Activated CD8-positive, alpha-beta memory T cell treated with anti-CD3 and anti-CD28 coated beads for 24 hours (primary cell): ENCODE data around the gene HOXB1.
"Not testable (repeated sequence)": the region's sequence is repeated elsewhere in the genome, so short reads cannot be mapped to it uniquely, and the experiment has no call there.

Experiments
- DNase-seq: peaks from one replicate; pipeline ENCODE4 v3.0.0-alpha.2; 2020

HOXB1 gene

GRCh38 chr17:48489781-48490180 is 41.0 kb downstream of the HOXB1 start:
- no peak for DNase-seq

DNA sequence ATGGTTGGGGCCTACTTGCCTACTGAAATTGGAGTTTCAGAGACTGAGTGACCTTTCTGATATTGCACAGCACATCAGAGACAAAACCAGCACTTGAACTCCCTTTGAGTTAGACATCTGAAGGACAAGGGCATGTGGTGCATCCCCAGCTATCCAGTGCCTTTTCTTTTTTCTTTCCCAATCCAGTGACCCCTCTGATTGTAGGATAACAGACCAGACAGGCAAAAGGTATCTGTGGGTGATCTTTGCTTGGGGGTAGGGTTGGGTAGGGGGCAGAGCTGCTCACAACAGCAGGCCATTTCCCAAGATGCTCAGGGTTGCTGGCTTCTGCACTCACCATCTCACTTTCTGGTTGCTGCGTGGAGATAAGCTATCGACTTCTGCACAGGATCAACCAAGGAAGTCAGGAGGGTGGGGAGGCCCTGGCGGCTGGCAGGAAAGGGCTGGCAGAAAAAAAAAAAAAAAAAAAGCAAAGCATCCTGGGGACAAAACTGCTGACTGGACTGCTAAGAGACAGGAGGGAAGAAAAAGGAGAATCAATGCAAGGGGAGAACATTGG is 42.2 kb downstream of the HOXB1 start:
- no peak for DNase-seq

GRCh38 chr17:48487221-48487620 is 43.6 kb downstream of the HOXB1 start:
- DNase-seq = no peak

GRCh38 chr17:48486557-48486956 is 44.3 kb downstream of the HOXB1 start:
- no peak for DNase-seq

- no peak for DNase-seq
Measured at GRCh38 chr17:48484850-48485249, 46.0 kb downstream of the HOXB1 start.

GRCh38 chr17:48484256-48484655 is 46.6 kb downstream of the HOXB1 start:
- DNase-seq = no peak

DNA sequence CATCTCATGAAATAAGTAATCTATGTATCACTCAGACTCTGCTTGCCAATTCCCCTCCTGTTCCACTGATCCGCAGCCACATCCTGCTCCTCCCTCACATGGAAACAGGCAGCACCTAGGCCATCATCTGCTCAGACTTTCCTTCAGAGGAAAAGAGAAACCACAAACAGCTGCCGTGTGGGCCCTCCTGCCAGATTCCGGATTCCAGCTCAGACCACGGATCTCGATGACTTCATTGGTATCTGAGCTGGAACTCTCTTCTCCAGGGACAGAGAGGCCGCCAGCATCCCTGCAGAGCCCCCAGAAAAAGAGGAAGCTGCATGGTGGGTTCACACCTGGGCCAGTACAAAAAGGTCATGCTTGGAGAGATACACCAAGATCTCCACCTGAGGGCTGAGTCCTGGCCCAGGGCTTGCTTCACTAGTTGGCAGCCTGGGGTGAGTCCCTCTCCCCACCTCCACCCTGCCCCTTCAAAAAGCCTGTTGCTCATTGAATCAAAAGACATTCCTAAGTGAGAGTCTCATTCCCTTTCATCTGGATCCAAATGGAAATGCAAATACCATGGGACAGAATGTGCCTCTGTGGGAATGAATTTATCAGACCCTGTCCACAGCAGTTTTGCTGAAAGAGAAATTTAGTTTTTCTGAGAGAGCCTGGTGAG is 47.2 kb downstream of the HOXB1 start:
- DNase-seq = no peak

DNA sequence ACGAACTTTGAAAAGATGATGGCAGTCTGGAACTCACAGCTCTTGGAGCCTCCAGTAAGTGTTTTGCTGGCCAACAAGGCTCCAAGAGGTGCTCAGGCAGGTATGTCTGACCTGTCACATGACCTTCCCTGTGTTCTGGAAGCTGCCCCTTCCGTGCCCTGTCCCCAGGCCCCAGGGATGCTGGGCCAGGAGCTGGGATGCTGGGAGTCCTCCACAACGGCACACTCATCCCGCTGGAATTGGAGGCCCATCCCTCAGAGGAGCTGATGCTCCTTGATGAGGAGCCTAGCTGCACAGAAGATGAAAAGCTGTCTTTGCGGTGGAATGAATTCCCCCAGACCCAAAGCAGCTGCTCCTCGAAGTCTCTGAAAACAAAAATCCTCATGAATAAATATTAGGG is 47.8 kb downstream of the HOXB1 start:
- no peak for DNase-seq

DNA sequence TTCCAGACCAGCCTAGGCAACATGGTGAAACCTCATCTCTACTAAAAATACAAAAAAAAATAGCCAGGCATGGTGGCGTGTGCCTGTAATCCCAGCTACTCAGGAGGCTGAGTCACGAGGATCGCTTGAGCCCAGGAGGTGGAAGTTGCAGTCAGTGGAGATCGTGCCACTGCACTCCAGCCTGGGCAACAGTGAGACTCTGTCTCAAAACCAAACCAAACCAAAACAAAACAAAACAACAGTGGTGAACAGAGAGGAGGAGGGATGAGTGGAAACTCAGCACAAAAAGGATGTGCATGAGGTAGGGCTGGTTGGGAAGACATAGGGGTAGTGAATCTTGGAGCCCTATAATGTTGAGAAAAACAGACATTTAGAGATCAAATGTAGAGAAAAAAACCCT is 48.5 kb downstream of the HOXB1 start:
- DNase-seq = not testable (repeated sequence)

GRCh38 chr17:48479014-48479402 is 51.8 kb downstream of the HOXB1 start:
- no peak for DNase-seq
